CD4-positive, alpha-beta T cell treated with Interleukin-6 for 4 hours (primary cell): ENCODE measurements around the gene BOD1.

Experiments used
- DNase-seq: peaks from one replicate; pipeline ENCODE4 v3.0.0-alpha.2; 2020; ENCODE audit warnings: mixed read lengths

The BOD1 gene

DNA sequence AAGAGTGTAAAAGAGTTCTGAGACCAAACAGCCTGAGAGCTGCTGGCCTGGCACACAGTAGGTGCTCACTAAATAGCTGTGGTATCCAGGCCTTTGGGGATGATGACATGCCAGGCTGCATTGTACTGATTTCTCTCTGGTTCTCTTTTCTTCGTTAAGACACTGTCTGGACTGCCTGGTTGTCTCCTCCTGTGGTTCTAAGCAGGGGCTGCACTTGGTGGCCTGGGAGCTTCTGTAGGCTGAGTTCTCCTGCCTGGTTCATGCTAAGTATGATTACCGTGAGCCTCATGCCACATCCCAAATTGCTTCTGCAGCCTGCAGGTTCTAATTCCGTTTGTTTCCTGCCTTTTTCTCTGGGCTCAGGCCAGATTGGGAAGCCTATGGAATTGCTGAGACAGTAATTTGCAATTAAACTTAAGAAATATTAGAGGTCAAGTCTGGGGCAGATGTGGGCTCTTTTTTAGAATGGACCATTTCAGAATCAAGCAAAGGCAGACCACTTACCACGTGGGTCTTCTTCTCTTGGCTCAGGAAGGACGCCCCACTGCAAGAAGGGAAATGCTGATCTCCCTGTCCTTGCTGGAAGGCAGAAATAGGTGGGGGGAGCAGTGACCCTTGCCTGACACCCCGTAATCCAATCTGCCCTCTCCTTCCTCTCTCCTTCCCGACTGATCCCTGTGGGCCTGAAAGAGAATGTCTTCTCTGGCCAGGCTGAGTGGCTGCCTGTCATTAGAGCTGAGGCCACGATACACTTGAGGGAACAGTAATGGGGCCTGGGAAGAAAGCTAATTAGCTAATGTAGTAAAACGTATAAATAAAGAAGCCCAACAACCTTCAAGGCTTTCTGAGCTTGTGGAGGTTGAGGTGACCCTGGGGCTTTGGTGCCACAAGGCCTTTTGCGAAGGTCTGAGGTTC is 21.9 kb upstream of the BOD1 start:
- DNase-seq, result no peak

DNA sequence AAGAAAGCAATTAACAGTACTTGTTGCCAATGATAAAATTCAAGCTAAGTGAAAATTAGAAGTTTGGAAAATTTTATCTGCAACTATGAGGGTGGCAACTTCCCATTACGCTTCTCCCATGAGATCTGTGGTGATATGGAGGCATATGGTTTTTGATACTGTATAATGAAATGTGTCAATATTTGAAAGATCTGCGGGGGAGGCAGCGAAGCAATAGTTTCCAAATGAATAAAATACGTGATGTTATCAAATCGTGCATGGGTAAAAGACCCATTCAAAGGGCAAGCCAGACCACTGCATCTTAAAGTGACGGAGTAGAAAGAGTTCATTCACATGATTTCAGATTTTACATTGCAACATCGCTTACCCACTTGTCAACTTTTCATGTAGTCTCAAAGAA is 20.9 kb upstream of the BOD1 start:
- no peak for DNase-seq

DNA sequence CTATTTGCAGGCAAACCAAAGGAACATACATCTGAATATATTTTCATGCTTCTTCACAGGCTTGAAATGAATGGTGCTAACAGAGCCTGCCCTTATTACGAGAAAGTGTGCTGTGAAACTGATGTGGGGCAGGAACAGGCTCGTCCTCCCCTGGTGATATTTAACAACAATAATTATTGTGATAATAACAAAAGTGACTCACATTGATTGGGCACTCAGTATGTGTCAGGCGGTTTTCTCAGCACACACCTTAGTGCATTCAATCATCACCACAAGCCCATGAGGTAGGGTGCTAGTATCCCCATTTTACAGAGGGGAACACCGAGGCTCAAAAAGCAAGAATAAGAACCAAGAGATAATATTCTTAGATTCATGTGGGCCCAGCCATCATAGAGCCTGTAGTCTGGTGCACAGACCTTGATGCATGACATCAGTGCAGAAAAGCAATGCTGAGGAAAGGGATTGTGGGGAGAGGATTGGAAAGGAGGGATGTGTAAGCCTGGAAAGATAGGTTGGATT is 18.1 kb upstream of the BOD1 start:
- DNase-seq, result no peak

DNA sequence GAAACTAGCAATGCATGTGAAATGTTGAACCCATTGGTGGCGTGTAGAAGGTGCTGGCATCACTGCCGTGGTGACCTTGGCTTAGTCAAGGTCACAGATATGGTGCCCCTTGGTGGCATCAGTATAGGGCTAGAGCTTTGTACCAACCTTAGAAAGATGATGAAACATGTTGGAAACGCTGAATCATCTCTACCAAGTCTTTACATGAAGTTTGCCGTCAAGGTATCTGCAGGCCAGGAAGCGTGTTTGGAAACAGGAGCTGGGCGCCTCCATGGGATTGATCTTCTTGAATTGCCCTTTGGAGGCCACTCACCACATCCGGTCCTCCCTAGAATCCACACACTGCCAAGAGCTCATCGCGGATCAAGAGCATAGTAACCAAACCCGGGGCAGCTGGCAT is 16.9 kb upstream of the BOD1 start:
- DNase-seq, result no peak

DNA sequence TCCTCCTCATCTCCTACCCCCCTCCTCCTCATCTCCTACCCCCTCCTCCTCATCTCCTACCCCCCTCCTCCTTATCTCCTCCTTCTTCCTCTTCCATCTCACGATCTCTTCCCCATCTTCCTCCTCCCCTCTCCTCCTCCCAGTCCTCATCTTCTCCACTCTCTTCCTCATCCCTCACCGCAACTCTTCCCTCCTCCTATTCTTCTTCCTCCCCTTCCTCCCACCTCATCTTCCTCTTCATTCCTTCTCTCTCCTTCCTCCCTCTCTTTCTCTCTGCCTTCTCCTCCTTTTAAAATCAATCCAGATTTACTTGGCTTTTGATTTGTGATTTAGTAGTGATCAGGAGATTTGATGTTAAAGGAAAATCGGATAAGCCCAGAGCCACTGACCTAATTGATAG is 15.0 kb upstream of the BOD1 start:
- no peak for DNase-seq

DNA sequence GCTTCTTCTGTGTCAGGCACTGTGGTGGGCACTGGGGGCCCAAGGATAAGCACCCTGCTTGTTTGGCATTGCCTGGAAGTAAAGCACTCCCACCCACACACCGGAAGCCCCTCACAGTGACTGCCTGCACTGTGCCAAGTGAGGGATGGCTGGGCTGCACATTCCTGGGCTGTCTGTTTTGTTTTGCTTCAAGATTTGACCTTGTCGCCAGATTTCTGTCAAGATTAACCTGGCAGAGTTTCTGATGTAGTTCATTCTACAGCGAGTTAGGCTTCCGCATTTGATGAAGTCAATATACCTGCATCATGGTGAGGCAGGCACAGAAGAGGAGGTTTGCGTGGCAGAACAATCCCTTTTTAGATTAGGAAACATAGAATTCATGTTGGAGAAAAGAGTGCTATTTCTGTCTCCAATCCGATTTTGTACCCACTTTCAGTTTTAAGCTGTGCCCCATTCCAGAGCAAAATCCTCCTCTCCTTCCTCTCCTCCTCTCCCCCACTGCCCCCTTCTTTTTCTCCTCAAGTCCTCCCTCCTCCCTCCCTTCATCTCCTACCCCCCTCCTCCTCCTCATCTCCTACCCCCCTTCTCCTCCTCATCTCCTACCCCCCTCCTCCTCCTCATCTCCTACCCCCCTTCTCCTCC is 14.4 kb upstream of the BOD1 start:
- no peak for DNase-seq

DNA sequence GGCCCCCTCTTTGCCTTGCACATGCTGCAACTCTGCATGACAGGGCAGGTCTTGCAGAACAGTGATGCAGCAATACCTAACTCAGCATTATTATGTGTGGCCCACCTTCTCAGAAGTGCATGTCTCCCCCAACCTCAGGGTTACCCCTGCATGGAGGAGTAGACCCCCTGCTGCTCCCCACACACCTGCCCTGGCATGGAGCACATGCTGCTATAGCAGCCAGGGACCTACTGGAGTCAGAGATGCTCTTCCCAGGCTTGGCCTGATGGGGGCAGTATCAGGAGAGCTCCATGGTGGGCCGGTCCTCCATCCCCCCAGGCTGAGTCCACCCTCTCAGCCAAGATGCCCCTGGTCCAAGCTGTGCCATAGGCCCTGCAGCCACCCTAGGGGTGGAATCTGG is 13.2 kb upstream of the BOD1 start:
- DNase-seq, result no peak

DNA sequence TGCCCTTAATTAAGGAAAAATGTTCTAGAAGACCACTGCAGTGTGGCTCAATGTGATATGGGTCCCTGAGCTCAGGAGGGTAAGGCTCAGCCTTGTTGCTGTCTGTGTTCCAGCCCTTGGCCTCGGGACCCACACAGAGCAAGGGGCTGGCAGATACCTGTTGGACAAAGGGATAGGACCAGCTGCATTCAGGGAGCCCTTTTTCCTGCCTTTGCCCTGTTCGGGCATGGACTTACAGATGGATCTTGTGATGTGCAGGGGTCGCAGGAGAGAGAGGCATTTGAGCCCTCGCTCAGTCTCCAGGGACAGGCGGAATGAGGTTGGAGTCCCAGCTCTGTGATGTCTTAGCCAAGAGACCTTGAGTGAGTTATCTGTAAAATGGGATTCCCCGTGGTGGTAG is 12.1 kb upstream of the BOD1 start:
- DNase-seq, result no peak

DNA sequence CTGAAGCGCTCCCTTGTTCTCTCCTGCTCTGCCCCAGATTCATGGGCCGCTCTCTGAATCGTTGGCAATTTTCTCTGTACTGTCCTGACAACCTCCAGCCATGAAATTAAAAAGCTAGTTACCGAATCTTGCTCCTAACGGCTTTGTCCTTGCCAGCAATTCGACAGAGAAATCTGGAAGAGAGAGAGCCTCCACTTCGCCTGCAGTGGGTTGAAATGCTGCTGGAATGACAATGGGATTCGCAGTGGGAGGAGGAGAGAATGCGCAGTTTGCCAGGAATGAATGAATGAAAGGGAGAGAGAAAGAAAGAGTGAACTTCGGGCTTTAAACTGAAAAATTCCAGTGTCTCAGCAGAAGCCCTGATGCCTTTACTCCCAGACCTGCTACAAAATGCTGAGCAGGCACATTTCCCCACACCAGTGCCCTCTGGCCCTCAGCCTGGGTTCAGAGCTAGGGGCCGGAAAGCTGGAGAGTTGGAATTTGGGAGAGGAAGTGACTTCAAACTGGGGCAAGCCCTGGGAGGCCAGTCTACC is 11.5 kb upstream of the BOD1 start:
- no peak for DNase-seq

DNA sequence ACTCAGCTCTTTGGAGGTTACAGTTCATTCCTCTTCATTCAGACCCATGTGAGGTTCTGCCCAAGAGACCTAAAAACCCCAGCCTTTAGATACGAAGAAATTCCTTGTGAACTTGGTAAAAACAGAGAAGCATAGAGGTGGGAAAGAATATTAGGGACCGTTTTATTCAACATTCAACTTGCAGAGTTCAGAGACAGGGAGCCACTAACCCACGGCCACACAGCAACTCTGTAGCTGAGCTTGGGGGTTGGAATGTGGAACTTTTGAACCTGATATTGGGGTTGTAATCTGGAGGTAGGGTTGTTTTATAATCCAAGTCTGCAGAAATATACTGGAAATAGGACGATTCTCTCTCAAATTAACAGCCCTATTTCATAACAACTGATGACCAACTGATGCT is 10.8 kb upstream of the BOD1 start:
- no peak for DNase-seq

DNA sequence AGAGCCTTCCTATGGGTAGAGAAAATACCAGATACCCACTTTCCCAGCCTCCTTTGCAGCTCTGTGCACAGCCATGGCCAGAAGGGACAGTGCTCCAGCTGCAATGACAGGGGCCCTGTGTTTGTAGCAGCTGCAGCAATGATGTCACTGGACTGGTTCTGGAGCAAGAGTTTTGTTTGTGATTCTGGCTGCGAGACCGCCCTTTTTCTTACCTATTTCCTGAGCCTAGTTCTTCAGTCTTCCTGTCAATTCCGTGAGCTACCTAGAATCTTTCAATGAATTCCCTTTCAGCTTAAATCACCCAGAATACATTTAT is 10.0 kb upstream of the BOD1 start:
- no peak for DNase-seq

DNA sequence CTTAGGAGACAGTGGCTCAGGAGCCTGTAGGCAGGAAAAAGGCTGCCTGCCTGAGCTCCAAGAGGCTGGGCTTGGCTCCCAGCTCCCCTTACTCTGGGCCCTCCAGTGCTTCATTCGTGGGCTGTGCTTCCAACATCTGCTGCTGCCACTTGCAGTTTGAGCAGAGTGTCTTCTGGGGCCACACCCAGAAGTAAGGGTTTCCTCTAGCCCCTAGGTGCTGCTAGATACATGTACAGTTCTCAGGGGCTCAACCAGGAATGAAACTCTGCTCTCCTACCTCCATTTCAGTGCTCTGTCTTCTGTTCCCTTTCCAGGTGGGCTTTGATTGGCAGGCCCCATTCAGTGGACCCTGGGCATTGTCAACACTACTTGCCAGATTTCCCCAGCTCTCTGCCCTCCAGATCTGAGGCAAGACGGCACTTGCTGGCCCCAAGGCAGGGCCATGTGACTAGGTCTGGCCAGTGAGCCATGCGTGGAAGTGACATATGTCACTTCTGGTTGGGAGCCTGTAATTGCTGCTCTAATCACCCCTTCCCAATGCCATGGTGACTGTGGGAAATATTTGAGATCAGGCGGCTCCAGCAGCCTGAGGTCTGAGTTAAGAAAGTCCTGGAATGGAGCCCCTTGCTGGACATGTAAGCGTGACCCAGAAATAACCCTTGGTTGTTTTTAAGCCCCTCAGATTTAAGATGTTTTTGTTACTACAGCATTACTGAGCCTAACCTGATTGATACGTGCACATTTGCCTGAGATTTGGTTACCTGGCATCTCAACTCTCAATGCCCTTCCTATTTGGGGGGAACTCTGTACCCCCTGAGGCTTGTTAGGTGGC is 9.4 kb upstream of the BOD1 start:
- no peak for DNase-seq

DNA sequence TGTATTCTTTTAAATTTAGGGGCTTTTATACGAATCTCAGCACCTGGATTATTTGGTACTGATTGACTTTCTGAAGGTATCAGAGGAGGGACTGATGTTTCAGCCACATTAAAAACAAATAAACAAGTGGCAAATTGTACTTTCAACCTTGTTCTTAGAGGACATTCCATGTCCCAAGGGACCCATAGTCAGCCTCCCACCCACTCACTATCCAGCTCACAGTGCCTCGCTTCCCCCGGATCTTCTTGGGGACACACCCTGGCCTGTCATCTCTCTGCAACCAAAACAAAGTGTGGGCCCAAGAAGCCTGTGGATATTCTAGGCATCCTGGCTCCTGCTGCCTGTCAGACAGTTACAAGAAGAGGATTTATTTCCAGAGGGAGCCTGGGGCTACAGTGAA is 8.8 kb upstream of the BOD1 start:
- DNase-seq, result no peak

DNA sequence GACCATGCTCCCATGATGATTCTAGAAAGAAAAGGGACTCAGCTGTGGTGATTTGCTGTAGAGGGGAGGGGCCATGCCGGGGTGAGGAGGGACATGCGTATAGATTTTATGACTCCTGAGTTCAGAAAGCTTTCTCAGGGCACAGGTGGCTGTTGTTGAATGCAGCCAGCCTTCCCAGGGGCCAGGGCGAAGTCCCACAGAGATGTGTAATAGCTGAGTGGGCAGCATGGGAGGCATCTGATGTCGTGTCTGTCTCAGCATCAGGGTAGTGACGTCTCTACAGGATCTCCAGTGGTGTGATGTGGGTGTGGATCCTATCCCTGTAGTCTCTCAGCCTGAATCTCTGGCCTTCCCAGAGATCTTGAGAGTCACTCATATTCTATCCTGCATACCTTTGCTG is 7.8 kb upstream of the BOD1 start:
- no peak for DNase-seq

DNA sequence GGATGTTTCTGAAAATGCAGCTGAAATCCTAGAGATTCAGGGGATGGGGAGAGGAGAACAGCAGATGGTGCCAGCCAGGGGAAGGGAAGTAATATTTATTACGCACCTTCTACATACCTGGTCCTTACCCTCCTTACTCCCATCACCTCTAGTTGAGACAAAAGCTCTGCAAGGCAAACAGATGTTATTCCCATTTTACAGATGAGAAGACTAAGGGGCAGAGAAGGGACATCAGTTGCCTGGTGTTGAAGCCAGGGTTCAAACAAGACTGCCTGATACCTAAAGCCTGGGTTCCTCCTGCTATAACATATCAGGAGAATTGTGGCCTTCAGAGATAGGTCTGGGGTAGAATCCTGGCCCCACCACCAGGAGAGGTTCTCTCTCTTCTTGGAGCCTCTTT is 7.3 kb upstream of the BOD1 start:
- DNase-seq, result no peak

DNA sequence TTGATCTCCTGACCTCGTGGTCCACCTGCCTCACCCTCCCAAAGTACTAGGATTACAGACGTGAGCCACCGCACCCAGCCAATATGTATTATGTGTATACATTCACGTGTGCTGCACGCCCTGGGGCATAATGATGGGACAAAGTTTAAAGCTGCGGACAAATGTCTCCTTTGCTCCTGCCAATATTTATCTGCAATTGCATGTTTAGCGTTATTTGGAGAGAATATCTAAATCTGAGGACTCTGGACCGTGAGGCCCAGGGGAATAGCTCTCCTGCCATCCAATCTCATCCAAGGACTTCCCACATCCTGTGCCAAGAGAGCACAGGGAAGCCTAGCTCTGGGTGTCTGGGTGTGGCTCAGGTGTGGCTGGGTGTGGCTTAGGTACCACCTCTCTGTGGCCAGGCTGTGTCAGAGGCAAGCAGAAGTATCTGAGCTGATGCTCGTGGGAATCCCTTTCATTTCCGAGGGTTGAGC is 6.9 kb upstream of the BOD1 start:
- DNase-seq, result no peak

DNA sequence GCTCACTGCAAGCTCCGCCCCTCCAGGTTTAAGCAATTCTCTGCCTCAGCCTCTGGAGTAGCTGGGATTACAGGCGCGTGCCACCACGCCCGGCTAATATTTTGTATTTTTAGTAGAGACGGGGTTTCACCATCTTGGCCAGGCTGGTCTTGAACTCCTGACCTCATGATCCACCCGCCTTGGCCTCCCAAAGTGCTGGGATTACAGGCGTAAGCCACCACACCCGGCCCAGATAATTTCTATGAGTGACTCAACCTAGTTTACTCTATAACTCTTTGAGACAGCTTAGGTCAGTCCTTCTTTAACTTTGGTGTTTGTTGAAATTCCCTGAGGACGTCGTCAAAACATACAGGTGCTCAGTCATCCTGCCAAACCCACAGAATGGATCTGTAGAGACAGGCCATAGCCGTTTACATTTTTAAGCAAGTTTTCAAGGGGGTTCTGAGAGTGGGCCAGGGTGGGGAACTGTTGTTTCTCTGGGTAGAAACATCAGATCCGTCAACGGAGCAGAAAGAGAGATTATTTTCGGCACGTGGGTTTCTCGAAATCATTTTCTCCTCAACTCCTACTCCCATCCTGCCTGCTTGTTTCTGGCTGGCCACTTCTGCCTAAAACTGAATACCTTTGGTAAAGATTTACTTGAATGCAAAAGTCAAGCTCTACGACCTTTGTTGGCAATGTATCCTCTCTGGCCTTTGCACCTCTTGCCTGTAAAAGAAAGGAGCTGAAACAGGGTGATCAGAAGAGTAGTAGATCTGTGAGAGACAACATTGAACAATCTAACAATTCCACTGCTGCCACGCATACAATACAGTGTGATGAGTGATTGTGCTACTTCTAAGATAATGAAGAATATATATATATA is 6.0 kb upstream of the BOD1 start:
- no peak for DNase-seq

DNA sequence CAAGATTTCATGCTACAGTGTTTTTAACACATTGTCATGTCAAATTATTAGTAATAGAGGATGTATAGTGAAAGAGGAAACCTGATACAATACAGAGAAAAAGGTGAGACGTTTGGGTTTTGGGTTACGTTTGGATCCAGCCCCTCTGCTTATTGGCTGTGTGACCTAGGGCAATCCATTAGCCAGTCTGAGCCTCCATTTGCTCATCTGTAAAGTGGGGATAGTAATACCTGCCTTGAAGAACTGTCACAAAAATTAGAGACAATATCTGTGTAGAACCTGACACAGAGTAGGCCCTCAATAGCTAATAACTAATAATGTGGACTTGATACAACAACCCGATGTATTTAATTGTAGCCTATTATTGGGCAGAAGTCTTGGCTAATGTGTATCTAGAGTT is 4.3 kb upstream of the BOD1 start:
- no peak for DNase-seq

DNA sequence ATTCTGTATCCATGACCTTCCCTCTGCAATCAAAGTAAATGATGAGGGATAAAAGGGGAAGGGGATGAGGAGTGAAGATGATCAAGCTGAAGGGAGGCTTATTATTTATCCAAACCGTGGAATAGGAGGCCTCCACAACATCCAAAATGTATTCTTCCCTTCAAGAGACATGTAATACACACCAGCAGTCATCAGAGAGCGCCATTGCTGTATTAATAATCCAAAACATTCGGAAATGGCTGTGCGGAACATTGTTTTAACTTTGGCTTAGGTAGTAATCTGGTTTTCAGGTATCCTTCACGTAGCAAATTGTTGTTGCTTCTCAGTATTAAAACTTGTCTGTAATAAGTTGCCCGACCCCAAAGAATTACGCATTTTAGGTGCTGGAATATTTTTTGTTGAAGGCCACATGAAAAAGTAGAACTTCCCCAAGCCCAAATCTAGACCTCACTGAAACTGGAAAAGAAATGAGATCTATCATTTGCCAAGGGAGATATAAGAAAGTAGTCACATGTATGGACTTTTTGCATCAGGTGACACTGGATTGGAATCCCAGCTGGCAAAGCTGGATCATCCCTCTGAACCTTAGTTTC is 2.6 kb upstream of the BOD1 start:
- peak; percentile 60 for DNase-seq

DNA sequence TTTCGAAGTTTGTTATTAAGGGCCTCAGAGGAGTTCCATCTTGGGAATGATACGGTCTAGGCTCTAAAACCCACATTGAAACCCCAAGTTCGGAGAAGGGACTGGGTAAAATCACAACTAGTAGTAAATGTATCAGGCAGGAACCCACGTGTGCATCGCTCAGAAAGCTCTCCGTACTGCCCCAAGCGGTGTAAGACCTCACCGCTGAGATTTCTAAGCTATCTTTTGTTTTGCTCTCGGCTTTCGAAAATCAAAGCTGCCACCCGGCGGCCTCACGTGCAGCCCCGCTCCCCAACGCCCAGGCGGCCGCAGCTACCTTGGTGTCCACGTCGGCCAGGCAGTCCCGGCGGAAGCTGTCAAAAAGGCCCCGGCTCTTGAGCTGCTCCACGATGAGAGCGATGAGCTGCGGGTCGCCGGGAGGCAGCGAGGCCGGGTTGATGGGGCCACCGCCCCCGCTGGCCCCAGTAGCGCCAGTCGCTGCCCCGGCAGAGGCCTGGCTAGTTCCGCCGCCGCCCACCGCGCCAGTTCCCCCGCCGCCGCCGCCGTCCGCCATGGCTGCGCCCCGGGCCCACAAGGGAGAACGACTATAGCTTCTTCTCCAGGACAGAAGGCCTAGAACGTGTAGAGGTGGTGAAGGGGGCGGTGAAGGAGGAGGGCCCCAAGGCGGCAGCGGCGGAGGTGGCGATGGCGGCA is 420 bp downstream of the BOD1 start:
- peak; percentile 67 for DNase-seq

DNA sequence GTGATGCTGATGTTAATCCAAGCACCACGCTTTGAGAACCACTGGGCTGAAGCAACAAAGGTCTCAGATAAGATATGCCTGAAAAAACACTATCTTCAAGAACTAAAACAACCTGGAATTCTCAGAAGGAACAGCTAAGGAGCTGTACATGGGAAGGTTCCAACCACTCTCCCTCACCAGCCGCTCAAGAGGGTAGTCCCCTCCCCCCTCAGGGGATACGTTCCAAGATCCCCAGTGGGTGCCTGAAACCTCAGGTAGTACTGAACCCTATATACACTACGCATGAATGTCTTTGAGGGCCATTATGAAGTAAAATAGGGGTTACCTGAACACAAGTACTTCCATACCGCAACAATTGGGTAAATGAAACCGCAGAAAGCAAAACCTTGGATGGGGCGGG is 1.9 kb downstream of the BOD1 start:
- DNase-seq, result no peak
